K562 (cell line): ENCODE results near the gene PDZRN3. TPM values are rescaled to one million over a fixed set of nuclear protein-coding genes. Genes with fewer than 3 reads are reported as not detected.

ENCODE experiments used
- ATAC-seq: fragments of 200-7000 bp; cut with Tn5 transposase; 3 replicates; pipeline ENCODE4 v1.9.1; 2020; ENCODE audit warnings: moderate library complexity
- BruUV-seq: library from RNA; stranded (reverse); fragments of 400-500 nt; replicated peaks from 2 replicates; lab custom pipeline; 2021; lab: Mats Ljungman, UMichigan
- CTCF ChIA-PET: fragments of 300-600 bp; formaldehyde crosslinking; extraction: SDS; loops from one replicate; lab custom pipeline; 2021; ENCODE audit warnings: low intra/inter-chr PET ratio; lab: Yijun Ruan, JAX
- POLR2A ChIA-PET: fragments of 300-600, 350-650 bp; sonication (Branson Sonifier 250); formaldehyde crosslinking; extraction: SDS; loops from one replicate; lab custom pipeline; 2021; ENCODE audit warnings: antibody characterized with exemption, inconsistent platforms; lab: Yijun Ruan, JAX
- DNase-seq, 4 experiments: peaks; one replicate each; pipeline versions ENCODE4 v3.0.0 to v3.0.0-alpha.2; 2011 to 2018; ENCODE audit warnings: low spot score in 3 of 4, mixed read lengths in 3 of 4; ENCODE audit errors: extremely low read depth in 1 of 4
- FAIRE-seq: peaks from 2 replicates; lab custom pipeline; 2011; peaks lifted over from hg19 to GRCh38; lab: Jason Lieb, UNC
- H2AFZ ChIP-seq: 2 replicates; pipeline ENCODE4 v1.6.0; 2011; ENCODE audit warnings: low read depth, low read length, control low read depth, inconsistent platforms
- H3K27ac ChIP-seq: fragments of 200-600 bp; 3 replicates; pipeline ENCODE4 v1.8.0; 2011; ENCODE audit warnings: low read depth, mild to moderate bottlenecking, control low read depth, inconsistent platforms, low read length, moderate library complexity, mixed read lengths; ENCODE audit errors: extremely low read depth
- H3K27me3 ChIP-seq, 2 experiments: fragments of 300-600 bp in 1 of 2; 2 replicates in 1 of 2; 3 replicates in 1 of 2; pipeline versions ENCODE4 v1.6.0 to v1.8.0; 2011; ENCODE audit warnings: inconsistent platforms in 2 of 2, low read length in 2 of 2, mild to moderate bottlenecking in 1 of 2, mixed read lengths in 1 of 2, moderate library complexity in 1 of 2; ENCODE audit not compliant: control insufficient read depth in 2 of 2, insufficient read depth in 2 of 2
- H3K36me3 ChIP-seq: fragments of 300-600 bp; 3 replicates; pipeline ENCODE4 v1.8.0; 2011; ENCODE audit warnings: mild to moderate bottlenecking, low read length, inconsistent platforms; ENCODE audit not compliant: control insufficient read depth, insufficient read depth
- H3K4me1 ChIP-seq, 2 experiments: fragments of 200-600 bp in 1 of 2; replicated peaks in 1 of 2; 2 replicates in 1 of 2; 3 replicates in 1 of 2; pipeline versions ENCODE4 v1.5.1 to v1.8.0; 2011; ENCODE audit warnings: inconsistent platforms in 2 of 2, low read length in 2 of 2, mild to moderate bottlenecking in 1 of 2, mixed read lengths in 1 of 2, moderate library complexity in 1 of 2; ENCODE audit not compliant: control insufficient read depth in 2 of 2, insufficient read depth in 2 of 2
- H3K4me2 ChIP-seq: 2 replicates; pipeline ENCODE4 v1.6.1; 2011; ENCODE audit warnings: low read length, control low read depth, inconsistent platforms, mixed read lengths; ENCODE audit not compliant: insufficient read depth
- H3K4me3 ChIP-seq: fragments of 200-600 bp; sonication (generic), shearing (Covaris generic); 2 replicates; pipeline ENCODE4 v1.5.1; 2016; ENCODE audit warnings: control low read depth, inconsistent platforms
- H3K79me2 ChIP-seq: fragments of 200-600 bp; 3 replicates; pipeline ENCODE4 v1.8.0; 2011; ENCODE audit warnings: low read length, inconsistent platforms; ENCODE audit not compliant: control insufficient read depth, insufficient read depth
- H3K9ac ChIP-seq, 2 experiments: 2 replicates each; pipeline versions ENCODE4 v1.6.0 to v1.6.1; 2011; ENCODE audit warnings: low read depth in 2 of 2, low read length in 2 of 2, control low read depth in 1 of 2, inconsistent platforms in 1 of 2, mild to moderate bottlenecking in 1 of 2, mixed read lengths in 1 of 2; ENCODE audit not compliant: insufficient read depth in 1 of 2
- H3K9me1 ChIP-seq: one replicate; pipeline ENCODE4 v1.6.0; 2011; ENCODE audit warnings: inconsistent platforms, mild to moderate bottlenecking, low read length, moderate library complexity; ENCODE audit not compliant: control insufficient read depth, insufficient read depth
- H3K9me3 ChIP-seq: replicated peaks from 2 replicates; pipeline ENCODE4 v1.5.1; 2011; ENCODE audit warnings: low read depth, low read length, inconsistent platforms; ENCODE audit not compliant: control insufficient read depth, insufficient read depth
- H4K20me1 ChIP-seq: replicated peaks from 2 replicates; pipeline ENCODE4 v1.6.1; 2011; ENCODE audit warnings: low read length, inconsistent platforms, mixed read lengths; ENCODE audit not compliant: control insufficient read depth, insufficient read depth
- BHLHE40 ChIP-seq: IDR thresholded peaks from 2 replicates; pipeline ENCODE4 v1.6.1; 2011; ENCODE audit warnings: low read length, improper control_type of control experiment
- FOXJ2 ChIP-seq: fragments of 200-800 bp; sonication (Bioruptor generic); IDR thresholded peaks from 2 replicates; pipeline ENCODE4 v1.6.1; 2016; ENCODE audit warnings: missing genetic modification characterization, missing compliant biosample characterization
- MECOM ChIP-seq: fragments of 250-450 bp; sonication (Bioruptor Pico); IDR thresholded peaks from 2 replicates; pipeline ENCODE4 v1.8.0; 2022; ENCODE audit warnings: inconsistent platforms
- MYBL2 ChIP-seq, 2 experiments: fragments of 450-650 bp in 1 of 2; sonication (generic) in 1 of 2; formaldehyde crosslinking in 1 of 2; IDR thresholded peaks; 2 replicates each; pipeline versions ENCODE4 v1.6.1 to v1.8.1; 2017 to 2022; ENCODE audit warnings: borderline replicate concordance in 1 of 2, inconsistent platforms in 1 of 2, low read depth in 1 of 2, mild to moderate bottlenecking in 1 of 2, missing genetic modification reagents in 1 of 2, moderate library complexity in 1 of 2
- PBX2 ChIP-seq, 2 experiments: IDR thresholded peaks in 1 of 2; conservative IDR thresholded peaks in 1 of 2; 2 replicates each; pipeline ENCODE4 v1.6.1; 2016; ENCODE audit warnings: low read depth in 2 of 2, mild to moderate bottlenecking in 1 of 2, missing compliant biosample characterization in 1 of 2, missing genetic modification characterization in 1 of 2, moderate library complexity in 1 of 2
- RFX7 ChIP-seq: fragments of 250-450 bp; sonication (Bioruptor Pico); IDR thresholded peaks from 2 replicates; pipeline ENCODE4 v1.5.1; 2021; ENCODE audit warnings: mild to moderate bottlenecking
- SIN3A ChIP-seq, 2 experiments: fragments of 150-350 bp in 1 of 2; IDR thresholded peaks; 2 replicates each; pipeline ENCODE4 v1.6.1; 2011 to 2016; ENCODE audit warnings: borderline replicate concordance in 2 of 2, low read depth in 2 of 2, low read length in 2 of 2, mild to moderate bottlenecking in 2 of 2, moderate library complexity in 2 of 2; ENCODE audit not compliant: control insufficient read depth in 1 of 2
- SNIP1 ChIP-seq: fragments of 450-650 bp; IDR thresholded peaks from 2 replicates; pipeline ENCODE4 v1.7.1; 2017; ENCODE audit warnings: low read depth, mild to moderate bottlenecking
- THRAP3 ChIP-seq: fragments of 450-650 bp; IDR thresholded peaks from 2 replicates; pipeline ENCODE4 v1.6.1; 2016; ENCODE audit warnings: mild to moderate bottlenecking, inconsistent platforms, borderline replicate concordance
- ZC3H11A ChIP-seq: IDR thresholded peaks from 2 replicates; pipeline ENCODE4 v1.6.1; 2012; ENCODE audit warnings: low read depth, low read length, improper control_type of control experiment
- ZNF174 ChIP-seq: fragments of 250-450 bp; sonication (Bioruptor Pico); IDR thresholded peaks from 2 replicates; pipeline ENCODE4 v1.4.0; 2020; ENCODE audit warnings: mild to moderate bottlenecking
- WGBS: fragments of 100-300 bp; shearing (Covaris generic); methylation state at CpG from one replicate; pipeline ENCODE4 v1.1.6; 2016; ENCODE audit warnings: low coverage, mixed read lengths; ENCODE audit not compliant: insufficient coverage; ENCODE audit errors: missing lambda C conversion rate; 5-methylcytosine and 5-hydroxymethylcytosine counted together
- in situ Hi-C: fragments of 300-500 bp; cut with MboI; formaldehyde crosslinking; loops from 4 replicates; pipeline ENCODE4 v1.15.0; 2018; ENCODE audit warnings: inconsistent platforms, mixed read lengths
- intact Hi-C: fragments of 100-400 bp; cut with micrococcal nuclease; formaldehyde crosslinking; loops from 2 replicates; pipeline ENCODE4 v1.14.2; 2022
- polyA plus RNA-seq, 8 experiments: library from polyadenylated mRNA; depleted of rRNA in 4 of 8; stranded (reverse) in 5 of 8; unstranded in 3 of 8; fragments of >200 nt; fragmentation: Nextera tagmentation in 2 of 8; fragmentation: Illumina TruSeq in 1 of 8; extraction: Ambion mirVana in 2 of 8; extraction: Trizol in 1 of 8; gene quantifications; 2 replicates each; pipeline versions ENCODE4 v1.2.1 to v1.2.3, GENCODE V29; 2011 to 2014; ENCODE audit warnings: inconsistent platforms in 1 of 8, missing spikeins in 1 of 8
- total RNA-seq, 7 experiments: library from RNA; depleted of rRNA in 6 of 7; stranded (reverse); fragments of >200 nt in 6 of 7; fragmentation: Illumina TruSeq in 2 of 7; extraction: Trizol in 2 of 7; gene quantifications; 2 replicates each; pipeline versions ENCODE4 v1.2.1 to v1.2.3, GENCODE V29; 2011 to 2021; ENCODE audit warnings: low replicate concordance in 1 of 7

The PDZRN3 gene
- total and polyA plus RNA-seq, 9 of the 15 experiments (the other 6 are each of a cell fraction or from before 2014, with no cell fraction given): 0.16 TPM; not detected in 8

- intact Hi-C loops: no loop called here
- Histone ChIP-seq H3K4me1 (no peaks in the 10 kb centered on the region), H3K9me3 (no peaks in the 10 kb centered on the region), H2AFZ (no peak overlapping the region), H3K79me2 (no peaks in the 10 kb centered on the region), H3K4me3 (no peak overlapping the region), H3K4me2 (no peak overlapping the region), H3K27me3 (no peaks in the 10 kb centered on the region; a peak in 1 of 5 replicates), H3K9ac (no peak overlapping the region), H3K9me1 (no peaks in the 10 kb centered on the region), H3K36me3 (no peaks in the 10 kb centered on the region), H3K27ac (no peak overlapping the region), H4K20me1 (no peaks in the 10 kb centered on the region)
- no TSS peak for BruUV-seq
- 0% methylated on average over 9 of the region's 9 CpGs for WGBS
- DNase-seq (no peak), ATAC-seq (no peak), FAIRE-seq (no peak)
- ChIA-PET POLR2A (no interaction called here), CTCF (no interaction called here)
- TF ChIP-seq ZC3H11A (no peak), SNIP1 (no peak)
- in situ Hi-C loops: no loop called here
Measured at GRCh38 chr3:73469331-73469730, 155.4 kb downstream of the PDZRN3 start.

- H3K27me3 ChIP-seq: no peaks in the 10 kb centered on the region; a peak in 1 of 5 replicates
- H3K9me3 ChIP-seq: no peaks in the 10 kb centered on the region
- no peaks in the 10 kb centered on the region for H3K36me3 ChIP-seq
- ChIA-PET POLR2A (no interaction called here), CTCF (no interaction called here)
- DNase-seq: no peak
- no peak overlapping the region for H3K9ac ChIP-seq
- intact Hi-C loops: no loop called here
- no peaks in the 10 kb centered on the region for H3K9me1 ChIP-seq
- WGBS: 0% methylated on average over 3 of the region's 3 CpGs
- no peaks in the 10 kb centered on the region for H3K4me1 ChIP-seq
- no TSS peak for BruUV-seq
- H4K20me1 ChIP-seq: no peaks in the 10 kb centered on the region
- in situ Hi-C loops: no loop called here
- no peak for ATAC-seq
- no peak for FAIRE-seq
- no peak overlapping the region for H2AFZ ChIP-seq
- H3K4me2 ChIP-seq: no peak overlapping the region
- no peak overlapping the region for H3K4me3 ChIP-seq
- no peak overlapping the region for H3K27ac ChIP-seq
- H3K79me2 ChIP-seq: no peaks in the 10 kb centered on the region
- TF ChIP-seq ZNF174 (CRISPR knock-in tag) (no peak), MECOM (CRISPR knock-in tag) (no peak), MYBL2 (IDR thresholded peaks at IDR 0.05; ENCODE audit: low read depth) (no peak), MYBL2 (CRISPR knock-in tag; IDR thresholded peaks at IDR 0.05; ENCODE audit: borderline replicate concordance) (no peak), RFX7 (CRISPR knock-in tag) (no peak), THRAP3 (no peak), PBX2 (CRISPR knock-in tag; IDR thresholded peaks at IDR 0.05; ENCODE audit: low read depth) (no peak), PBX2 (tag; conservative IDR thresholded peaks at IDR 0.05; ENCODE audit: low read depth) (no peak), BHLHE40 (no peak), SIN3A (IDR thresholded peaks at IDR 0.05; ENCODE audit: borderline replicate concordance in 2 of 2, control insufficient read depth in 1 of 2, low read depth in 2 of 2, low read length in 2 of 2) (no peak), FOXJ2 (tag) (no peak)
Measured at GRCh38 chr3:73467211-73467610, 157.5 kb downstream of the PDZRN3 start.
